IMR-90 (cell line): Measurements from ENCODE around the gene MCRIP2.

Experiments used
- BHLHE40 ChIP-seq: fragments of 150-350 bp; IDR thresholded peaks from 2 replicates; pipeline ENCODE4 v1.6.1; 2016; ENCODE audit warnings: mild to moderate bottlenecking, low read depth, low read length
- CEBPB ChIP-seq: IDR thresholded peaks from 2 replicates; pipeline ENCODE4 v1.6.1; 2012; ENCODE audit warnings: low read depth, low read length, improper control_type of control experiment
- CHD1 ChIP-seq: IDR thresholded peaks from 2 replicates; pipeline ENCODE4 v1.6.1; 2012; ENCODE audit warnings: low read depth, low read length, improper control_type of control experiment
- ELK1 ChIP-seq: fragments of 150-350 bp; IDR thresholded peaks from 2 replicates; pipeline ENCODE4 v1.6.1; 2016; ENCODE audit warnings: low read depth, mild to moderate bottlenecking, low read length, moderate library complexity, borderline replicate concordance
- FOS ChIP-seq: fragments of 150-350 bp; IDR thresholded peaks from 2 replicates; pipeline ENCODE4 v1.6.1; 2016; ENCODE audit warnings: low read depth, low read length
- MAFK ChIP-seq: IDR thresholded peaks from 2 replicates; pipeline ENCODE4 v1.6.1; 2012; ENCODE audit warnings: low read depth, low read length, improper control_type of control experiment
- POLR2A ChIP-seq: IDR thresholded peaks from 2 replicates; pipeline ENCODE4 v1.6.1; 2012; ENCODE audit warnings: mild to moderate bottlenecking, low read depth, low read length
- RAD21 ChIP-seq: IDR thresholded peaks from 2 replicates; pipeline ENCODE4 v1.6.1; 2012; ENCODE audit warnings: low read length, improper control_type of control experiment
- RCOR1 ChIP-seq: IDR thresholded peaks from 2 replicates; pipeline ENCODE4 v1.6.1; 2012; ENCODE audit warnings: mild to moderate bottlenecking, low read length, improper control_type of control experiment; ENCODE audit not compliant: insufficient replicate concordance
- RFX5 ChIP-seq: IDR thresholded peaks from 2 replicates; pipeline ENCODE4 v1.8.0; 2012; ENCODE audit warnings: low read depth, mild to moderate bottlenecking, low read length, moderate library complexity
- SMC3 ChIP-seq: fragments of 150-350 bp; IDR thresholded peaks from 2 replicates; pipeline ENCODE4 v1.6.1; 2016; ENCODE audit warnings: low read depth, mild to moderate bottlenecking, antibody characterized with exemption, low read length, moderate library complexity
- TF ChIP-seq, protein P1 (sequence below): conservative IDR thresholded peaks from 2 replicates; pipeline ENCODE4 v1.5.1; 2012; ENCODE audit warnings: mild to moderate bottlenecking, low read depth, low read length, improper control_type of control experiment
- TF ChIP-seq, protein P2 (sequence below): fragments of 150-350 bp; IDR thresholded peaks from 2 replicates; pipeline ENCODE4 v1.6.1; 2017; ENCODE audit warnings: mild to moderate bottlenecking, antibody characterized with exemption, low read length, low read depth

DNA sequence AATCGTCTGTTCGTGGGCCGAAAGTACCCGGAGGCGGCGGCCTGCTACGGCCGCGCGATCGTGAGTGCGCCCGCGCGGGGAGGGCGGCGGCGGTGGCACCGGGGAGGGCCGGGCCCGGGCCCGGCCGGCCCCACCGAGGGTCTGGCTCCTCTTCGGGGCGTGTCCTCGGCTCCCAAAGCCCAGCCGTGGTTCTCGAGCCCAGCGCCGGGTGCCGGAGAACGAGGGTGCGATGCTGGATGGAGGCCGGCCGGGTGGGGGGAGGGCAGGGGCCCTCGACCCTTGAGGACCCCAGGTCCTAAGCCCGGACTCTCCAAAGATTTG is 39.0 kb downstream of the MCRIP2 start:
- TF ChIP-seq FOS (no peak), RAD21 (no peak), POLR2A (no peak), CEBPB (no peak), RFX5 (no peak), CHD1 (no peak), MAFK (no peak), RCOR1 (no peak), SMC3 (no peak), BHLHE40 (no peak), ELK1 (no peak)
- TF ChIP-seq, protein P1, sequence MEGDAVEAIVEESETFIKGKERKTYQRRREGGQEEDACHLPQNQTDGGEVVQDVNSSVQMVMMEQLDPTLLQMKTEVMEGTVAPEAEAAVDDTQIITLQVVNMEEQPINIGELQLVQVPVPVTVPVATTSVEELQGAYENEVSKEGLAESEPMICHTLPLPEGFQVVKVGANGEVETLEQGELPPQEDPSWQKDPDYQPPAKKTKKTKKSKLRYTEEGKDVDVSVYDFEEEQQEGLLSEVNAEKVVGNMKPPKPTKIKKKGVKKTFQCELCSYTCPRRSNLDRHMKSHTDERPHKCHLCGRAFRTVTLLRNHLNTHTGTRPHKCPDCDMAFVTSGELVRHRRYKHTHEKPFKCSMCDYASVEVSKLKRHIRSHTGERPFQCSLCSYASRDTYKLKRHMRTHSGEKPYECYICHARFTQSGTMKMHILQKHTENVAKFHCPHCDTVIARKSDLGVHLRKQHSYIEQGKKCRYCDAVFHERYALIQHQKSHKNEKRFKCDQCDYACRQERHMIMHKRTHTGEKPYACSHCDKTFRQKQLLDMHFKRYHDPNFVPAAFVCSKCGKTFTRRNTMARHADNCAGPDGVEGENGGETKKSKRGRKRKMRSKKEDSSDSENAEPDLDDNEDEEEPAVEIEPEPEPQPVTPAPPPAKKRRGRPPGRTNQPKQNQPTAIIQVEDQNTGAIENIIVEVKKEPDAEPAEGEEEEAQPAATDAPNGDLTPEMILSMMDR = no peak
- TF ChIP-seq, protein P2, sequence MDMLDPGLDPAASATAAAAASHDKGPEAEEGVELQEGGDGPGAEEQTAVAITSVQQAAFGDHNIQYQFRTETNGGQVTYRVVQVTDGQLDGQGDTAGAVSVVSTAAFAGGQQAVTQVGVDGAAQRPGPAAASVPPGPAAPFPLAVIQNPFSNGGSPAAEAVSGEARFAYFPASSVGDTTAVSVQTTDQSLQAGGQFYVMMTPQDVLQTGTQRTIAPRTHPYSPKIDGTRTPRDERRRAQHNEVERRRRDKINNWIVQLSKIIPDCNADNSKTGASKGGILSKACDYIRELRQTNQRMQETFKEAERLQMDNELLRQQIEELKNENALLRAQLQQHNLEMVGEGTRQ = no peak
